GM12891 (cell line): ENCODE results near the gene MTFR1L.

Experiments
- POLR2A ChIP-seq: IDR thresholded peaks from 2 replicates; pipeline ENCODE4 v1.6.1; 2011; ENCODE audit warnings: low read depth, low read length, control low read depth
- POLR2AphosphoS5 ChIP-seq: IDR thresholded peaks from 2 replicates; pipeline ENCODE4 v1.6.1; 2011; ENCODE audit warnings: low read depth, low read length, control low read depth
- TAF1 ChIP-seq: IDR thresholded peaks from 2 replicates; pipeline ENCODE4 v1.6.1; 2011; ENCODE audit warnings: low read depth, low read length, control low read depth

DNA sequence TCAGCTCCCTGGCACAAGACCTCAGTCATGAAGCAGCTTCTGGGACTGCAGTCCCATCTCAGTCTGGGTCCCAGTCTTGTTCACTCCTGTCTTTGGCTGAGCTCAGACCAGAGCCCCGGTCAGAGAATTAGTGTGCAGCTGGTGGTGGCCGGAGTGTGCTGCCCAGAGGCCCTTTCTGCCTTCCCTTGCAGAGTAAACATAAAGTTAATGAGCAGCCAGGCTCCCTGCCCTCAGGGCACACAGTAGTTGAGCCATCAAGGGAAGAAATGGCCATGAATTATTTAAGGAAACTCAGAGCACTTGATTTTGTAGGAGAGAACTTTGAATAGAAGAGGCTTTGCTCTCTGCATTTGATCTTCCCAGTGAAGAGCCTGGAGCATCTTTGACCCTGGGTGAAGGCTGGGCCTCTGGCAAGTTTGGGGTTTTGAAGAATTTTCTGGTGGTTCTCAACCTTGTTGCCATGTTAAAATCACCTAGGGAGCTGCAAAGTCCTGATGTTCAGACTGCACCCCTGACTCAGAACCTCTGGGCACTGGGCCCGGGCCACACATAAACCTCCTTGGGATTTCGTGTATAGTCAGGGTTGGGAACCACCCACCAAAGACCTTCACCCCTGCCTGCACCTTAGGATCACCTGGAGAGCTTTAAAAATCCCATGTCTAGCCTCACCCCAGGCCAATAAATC is 46.2 kb upstream of the MTFR1L start:
- TF ChIP-seq POLR2AphosphoS5 (no peak), TAF1 (no peak), POLR2A (no peak)
